HG03280 (cell line): ENCODE measurements around the gene ANGPTL2.

Experiments used
- ATAC-seq: cut with Tn5 transposase; IDR thresholded peaks from one replicate; pipeline ENCODE4 v1.9.1; 2021; ENCODE audit warnings: mild to moderate bottlenecking, moderate library complexity; ENCODE audit not compliant: unreplicated experiment

ANGPTL2 gene

GRCh38 chr9:127079446-127080140 is 42.8 kb downstream of the ANGPTL2 start:
- no peak for ATAC-seq

- no peak for ATAC-seq
Observed at GRCh38 chr9:127078988-127079387, 43.4 kb downstream of the ANGPTL2 start.

- no peak for ATAC-seq
Observed at GRCh38 chr9:127078336-127078735, 44.1 kb downstream of the ANGPTL2 start.

GRCh38 chr9:127077644-127077946 is 44.8 kb downstream of the ANGPTL2 start:
- no peak for ATAC-seq

GRCh38 chr9:127076860-127077643 is 45.4 kb downstream of the ANGPTL2 start:
- ATAC-seq: no peak

GRCh38 chr9:127075624-127076372 is 46.6 kb downstream of the ANGPTL2 start:
- ATAC-seq: no peak

GRCh38 chr9:127074561-127075548 is 47.6 kb downstream of the ANGPTL2 start:
- no peak for ATAC-seq

GRCh38 chr9:127067603-127068220 is 54.7 kb downstream of the ANGPTL2 start:
- no peak for ATAC-seq

- no peak for ATAC-seq
Observed at GRCh38 chr9:127066851-127067136, 55.6 kb downstream of the ANGPTL2 start.

- ATAC-seq: no peak
Observed at GRCh38 chr9:127066060-127066850, 56.2 kb downstream of the ANGPTL2 start.

GRCh38 chr9:127065592-127065991 is 56.8 kb downstream of the ANGPTL2 start:
- no peak for ATAC-seq

- ATAC-seq: no peak
Observed at GRCh38 chr9:127064335-127064734, 58.1 kb downstream of the ANGPTL2 start.

- ATAC-seq: no peak
Observed at GRCh38 chr9:127061411-127061810, 61.0 kb downstream of the ANGPTL2 start.

- ATAC-seq: no peak
Observed at GRCh38 chr9:127059765-127060361, 62.6 kb downstream of the ANGPTL2 start.

- no peak for ATAC-seq
Observed at GRCh38 chr9:127059030-127059429, 63.4 kb downstream of the ANGPTL2 start.

- ATAC-seq: no peak
Observed at GRCh38 chr9:127058645-127059021, 63.8 kb downstream of the ANGPTL2 start.

GRCh38 chr9:127058011-127058644 is 64.3 kb downstream of the ANGPTL2 start:
- ATAC-seq: no peak

GRCh38 chr9:127056446-127056845 is 66.0 kb downstream of the ANGPTL2 start:
- ATAC-seq: no peak
